ENCODE results near the gene FAM32A. TPM values are rescaled to one million over a fixed set of nuclear protein-coding genes. Genes with fewer than 3 reads are reported as not detected.

The FAM32A gene
- total RNA-seq, 1 donor from 2014 or later: 103 TPM

DNA sequence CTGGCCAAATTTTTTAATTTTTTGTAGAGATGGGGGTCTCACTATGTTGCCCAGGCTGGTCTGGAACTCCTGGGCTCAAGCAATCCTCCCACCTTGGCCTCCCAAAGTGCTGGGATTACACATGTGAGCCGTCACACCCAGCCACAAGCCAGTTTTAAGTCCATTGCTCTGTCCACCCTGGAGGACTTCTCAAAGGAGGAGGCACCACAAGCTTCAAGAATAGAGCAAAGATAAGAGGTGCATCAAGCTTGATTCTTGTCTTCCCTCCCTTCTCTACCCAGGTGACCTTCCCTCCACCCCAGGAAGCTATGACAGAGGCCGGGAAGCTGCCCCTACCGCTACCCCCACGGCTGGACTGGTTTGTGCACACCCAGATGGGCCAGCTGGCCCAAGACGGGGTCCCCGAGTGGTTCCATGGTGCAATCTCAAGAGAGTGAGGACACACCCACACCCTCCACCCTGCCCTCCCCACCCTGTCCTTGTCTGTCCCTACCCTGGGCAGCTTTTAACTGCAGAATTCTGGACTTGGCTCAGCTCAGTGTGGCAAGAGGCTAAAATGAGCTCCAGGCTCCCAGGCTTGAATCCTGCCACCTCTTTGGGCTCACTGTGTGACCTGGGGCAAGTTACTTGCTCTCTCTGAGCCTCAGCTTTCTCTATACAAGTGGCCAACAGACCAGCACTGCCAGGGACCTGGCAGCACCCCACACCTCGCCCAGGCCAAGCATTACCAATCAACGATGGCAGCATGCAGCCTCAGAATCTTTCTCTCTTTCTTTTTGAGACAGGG lies 36.6 kb upstream of the FAM32A start:
- no peak overlapping the region for H3K27ac Mint-ChIP-seq (ENCODE audit: unreplicated experiment)
- H3K27me3 Mint-ChIP-seq (ENCODE audit: unreplicated experiment): no peaks in the 10 kb centered on the region
- H3K4me3 Mint-ChIP-seq (ENCODE audit: unreplicated experiment): no peak overlapping the region
- no peaks in the 10 kb centered on the region for H3K4me1 Mint-ChIP-seq (ENCODE audit: low read depth, unreplicated experiment)
- no peaks in the 10 kb centered on the region for H3K9me3 Mint-ChIP-seq (ENCODE audit: unreplicated experiment)
- no peak for DNase-seq
- no peaks in the 10 kb centered on the region for H3K36me3 Mint-ChIP-seq (ENCODE audit: unreplicated experiment)
- TF ChIP-seq, protein P1, sequence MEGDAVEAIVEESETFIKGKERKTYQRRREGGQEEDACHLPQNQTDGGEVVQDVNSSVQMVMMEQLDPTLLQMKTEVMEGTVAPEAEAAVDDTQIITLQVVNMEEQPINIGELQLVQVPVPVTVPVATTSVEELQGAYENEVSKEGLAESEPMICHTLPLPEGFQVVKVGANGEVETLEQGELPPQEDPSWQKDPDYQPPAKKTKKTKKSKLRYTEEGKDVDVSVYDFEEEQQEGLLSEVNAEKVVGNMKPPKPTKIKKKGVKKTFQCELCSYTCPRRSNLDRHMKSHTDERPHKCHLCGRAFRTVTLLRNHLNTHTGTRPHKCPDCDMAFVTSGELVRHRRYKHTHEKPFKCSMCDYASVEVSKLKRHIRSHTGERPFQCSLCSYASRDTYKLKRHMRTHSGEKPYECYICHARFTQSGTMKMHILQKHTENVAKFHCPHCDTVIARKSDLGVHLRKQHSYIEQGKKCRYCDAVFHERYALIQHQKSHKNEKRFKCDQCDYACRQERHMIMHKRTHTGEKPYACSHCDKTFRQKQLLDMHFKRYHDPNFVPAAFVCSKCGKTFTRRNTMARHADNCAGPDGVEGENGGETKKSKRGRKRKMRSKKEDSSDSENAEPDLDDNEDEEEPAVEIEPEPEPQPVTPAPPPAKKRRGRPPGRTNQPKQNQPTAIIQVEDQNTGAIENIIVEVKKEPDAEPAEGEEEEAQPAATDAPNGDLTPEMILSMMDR (IDR thresholded peaks at IDR 0.05; ENCODE audit: partially characterized antibody, unreplicated experiment): no peak

DNA sequence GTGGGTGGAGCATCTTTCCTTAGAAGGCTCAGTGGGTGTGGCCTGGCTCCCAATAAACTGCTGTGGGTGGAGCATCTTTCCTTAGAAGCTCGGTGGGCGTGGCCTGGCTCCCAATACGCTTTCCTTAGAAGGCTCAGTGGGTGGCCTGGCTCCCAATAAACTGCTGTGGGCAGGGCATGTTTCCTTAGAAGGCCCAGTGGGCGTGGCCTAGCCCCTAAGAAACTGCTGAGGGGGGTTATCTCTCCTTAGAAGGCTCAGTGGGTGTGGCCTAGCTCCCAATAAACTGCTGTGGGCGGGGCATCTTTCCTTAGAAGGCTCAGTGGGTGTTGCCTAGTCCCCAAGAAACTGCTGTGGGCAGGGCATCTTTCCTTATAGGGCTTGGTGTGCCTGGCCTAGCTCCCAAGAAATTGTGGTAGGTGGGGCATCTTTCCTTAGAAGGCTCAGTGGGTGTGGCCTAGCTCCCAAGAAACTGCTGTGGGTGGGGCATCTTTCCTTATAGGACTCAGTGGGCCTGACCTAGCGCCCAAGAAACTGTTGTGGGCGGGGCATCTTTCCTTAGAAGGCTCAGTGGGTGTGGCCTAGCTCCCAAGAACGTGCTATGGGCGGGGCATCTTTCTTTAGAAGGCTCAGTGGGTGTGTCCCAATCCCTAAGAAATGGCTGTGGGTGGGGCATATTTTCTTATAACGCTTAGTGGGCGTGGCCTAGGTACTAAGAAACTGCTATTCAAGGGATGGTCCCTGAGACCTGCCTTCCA lies 31.5 kb upstream of the FAM32A start:
- H3K4me1 Mint-ChIP-seq (ENCODE audit: low read depth, unreplicated experiment): no peaks in the 10 kb centered on the region
- TF ChIP-seq, protein P1 (IDR thresholded peaks at IDR 0.05; ENCODE audit: partially characterized antibody, unreplicated experiment): no peak
- DNase-seq: no peak
- H3K27me3 Mint-ChIP-seq (ENCODE audit: unreplicated experiment): peaks cover 4% of the 10 kb centered on the region
- no peak overlapping the region for H3K4me3 Mint-ChIP-seq (ENCODE audit: unreplicated experiment)
- H3K9me3 Mint-ChIP-seq (ENCODE audit: unreplicated experiment): no peaks in the 10 kb centered on the region
- no peak overlapping the region for H3K27ac Mint-ChIP-seq (ENCODE audit: unreplicated experiment)
- H3K36me3 Mint-ChIP-seq (ENCODE audit: unreplicated experiment): no peaks in the 10 kb centered on the region

DNA sequence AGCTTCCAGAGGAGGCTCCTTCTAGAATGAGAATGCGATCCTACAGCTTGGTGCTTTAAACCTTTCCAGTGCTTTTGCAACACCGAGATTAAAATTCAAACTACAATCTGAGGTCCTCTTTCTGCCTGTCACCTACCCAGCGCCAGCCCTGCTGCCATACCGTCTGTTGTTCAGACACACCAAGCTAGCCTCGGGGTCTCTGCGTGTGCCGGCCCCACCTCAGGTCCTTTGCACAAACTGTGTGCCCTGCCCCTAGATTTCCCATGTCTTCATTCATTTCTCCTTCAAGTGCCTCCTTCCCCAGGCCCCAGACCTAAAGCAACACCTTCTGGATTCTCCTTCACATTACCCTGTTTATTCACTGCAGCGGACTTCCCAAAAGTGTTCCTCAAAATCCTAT lies 30.7 kb upstream of the FAM32A start:
- TF ChIP-seq, protein P1 (IDR thresholded peaks at IDR 0.05; ENCODE audit: partially characterized antibody, unreplicated experiment): no peak
- DNase-seq: no peak
- Mint-ChIP-seq H3K9me3 (ENCODE audit: unreplicated experiment) (no peaks in the 10 kb centered on the region), H3K36me3 (ENCODE audit: unreplicated experiment) (no peaks in the 10 kb centered on the region), H3K4me1 (ENCODE audit: low read depth, unreplicated experiment) (no peaks in the 10 kb centered on the region), H3K27me3 (ENCODE audit: unreplicated experiment) (peaks cover 4% of the 10 kb centered on the region), H3K4me3 (ENCODE audit: unreplicated experiment) (no peak overlapping the region), H3K27ac (ENCODE audit: unreplicated experiment) (no peak overlapping the region)

DNA sequence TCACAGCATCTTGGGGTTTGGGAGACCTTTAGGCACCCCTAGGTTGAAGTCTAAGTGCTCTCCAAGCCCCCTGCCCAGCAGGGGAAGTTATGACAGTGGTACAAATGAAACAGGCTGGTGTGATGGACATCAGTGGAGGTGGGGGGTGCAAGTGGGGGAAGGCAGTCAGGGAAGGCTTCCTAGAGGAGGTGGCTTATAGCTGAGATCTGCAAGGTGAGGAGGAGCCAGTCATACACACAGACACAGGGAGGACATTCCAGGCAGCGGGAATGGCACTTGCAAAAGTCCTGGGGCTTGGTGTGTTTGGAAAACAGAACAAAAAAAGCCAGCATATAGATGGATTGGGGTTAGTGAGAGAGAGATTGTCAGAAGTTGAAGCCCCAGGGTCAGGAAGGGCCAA lies 30.1 kb upstream of the FAM32A start:
- no peaks in the 10 kb centered on the region for H3K9me3 Mint-ChIP-seq (ENCODE audit: unreplicated experiment)
- H3K4me1 Mint-ChIP-seq (ENCODE audit: low read depth, unreplicated experiment): no peaks in the 10 kb centered on the region
- TF ChIP-seq, protein P1 (IDR thresholded peaks at IDR 0.05; ENCODE audit: partially characterized antibody, unreplicated experiment): no peak
- no peak overlapping the region for H3K4me3 Mint-ChIP-seq (ENCODE audit: unreplicated experiment)
- H3K27ac Mint-ChIP-seq (ENCODE audit: unreplicated experiment): no peak overlapping the region
- DNase-seq: no peak
- H3K27me3 Mint-ChIP-seq (ENCODE audit: unreplicated experiment): peaks cover 4% of the 10 kb centered on the region
- H3K36me3 Mint-ChIP-seq (ENCODE audit: unreplicated experiment): no peaks in the 10 kb centered on the region

DNA sequence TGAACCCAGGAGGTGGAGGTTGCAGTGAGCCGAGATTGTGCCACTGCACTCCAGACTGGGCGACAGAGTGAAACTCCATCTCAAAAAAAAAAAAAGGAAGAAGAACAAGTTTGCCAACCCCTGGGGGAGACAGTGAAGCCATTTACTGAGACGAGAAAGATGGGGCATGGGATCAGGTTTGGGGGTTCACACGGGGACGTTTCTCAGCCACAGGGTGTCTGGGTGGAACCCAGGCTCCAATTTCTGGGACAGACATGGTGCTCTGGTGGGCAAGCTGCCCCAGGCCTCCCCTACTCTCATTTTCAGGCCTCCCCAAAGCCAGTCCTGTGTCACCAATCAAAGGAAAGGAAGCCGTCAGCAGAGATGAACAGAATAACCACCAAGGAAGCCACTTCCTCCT lies 28.3 kb upstream of the FAM32A start:
- H3K4me3 Mint-ChIP-seq (ENCODE audit: unreplicated experiment): no peak overlapping the region
- H3K36me3 Mint-ChIP-seq (ENCODE audit: unreplicated experiment): no peaks in the 10 kb centered on the region
- TF ChIP-seq, protein P1 (IDR thresholded peaks at IDR 0.05; ENCODE audit: partially characterized antibody, unreplicated experiment): no peak
- H3K27me3 Mint-ChIP-seq (ENCODE audit: unreplicated experiment): peaks cover 4% of the 10 kb centered on the region
- no peaks in the 10 kb centered on the region for H3K4me1 Mint-ChIP-seq (ENCODE audit: low read depth, unreplicated experiment)
- H3K9me3 Mint-ChIP-seq (ENCODE audit: unreplicated experiment): no peaks in the 10 kb centered on the region
- no peak for DNase-seq
- H3K27ac Mint-ChIP-seq (ENCODE audit: unreplicated experiment): no peak overlapping the region

Data from glutamatergic neuron (in vitro differentiated cells).